SK-N-SH (cell line): ENCODE results near the gene GOLPH3. TPM values are rescaled to one million over a fixed set of nuclear protein-coding genes. Genes with fewer than 3 reads are reported as not detected.
A peak's percentile ranks its signal among the peaks of the same experiment; 100 is the strongest.

Source experiments
- CTCF ChIA-PET: fragments of 300-600, 350-600 bp; formaldehyde crosslinking; extraction: SDS; loops from one replicate; lab custom pipeline; 2021; lab: Yijun Ruan, JAX
- POLR2A ChIA-PET: fragments of 350-600 bp; sonication (Branson Sonifier 250); formaldehyde crosslinking; extraction: SDS; loops from one replicate; lab custom pipeline; 2020; ENCODE audit warnings: antibody characterized with exemption, inconsistent platforms; lab: Yijun Ruan, JAX
- DNase-seq: peaks from one replicate; pipeline ENCODE4 v3.0.0; 2012
- H2AFZ ChIP-seq: fragments of 200-600 bp; sonication (generic); 2 replicates; pipeline ENCODE4 v1.8.1; 2016; ENCODE audit warnings: antibody characterized with exemption, mild to moderate bottlenecking, low read depth
- H3F3A ChIP-seq: fragments of 200-600 bp; sonication (generic); replicated peaks from 2 replicates; pipeline ENCODE3; 2016; ENCODE audit warnings: antibody characterized with exemption, mild to moderate bottlenecking; ENCODE audit not compliant: insufficient read depth
- H3K27ac ChIP-seq, 2 experiments: fragments of 200-500 bp in 1 of 2; fragments of 200-600 bp in 1 of 2; sonication (Bioruptor generic) in 1 of 2; sonication (generic), shearing (Covaris generic) in 1 of 2; 2 replicates each; pipeline versions ENCODE4 v1.5.1 to v1.6.1; 2014 to 2016; ENCODE audit warnings: low read depth in 2 of 2, inconsistent platforms in 1 of 2, low read length in 1 of 2, mild to moderate bottlenecking in 1 of 2, mixed read lengths in 1 of 2
- H3K27me3 ChIP-seq: fragments of 200-600 bp; sonication (generic), shearing (Covaris generic); 2 replicates; pipeline ENCODE4 v1.6.1; 2016; ENCODE audit warnings: mixed run types; ENCODE audit not compliant: insufficient read depth
- H3K36me3 ChIP-seq, 2 experiments: fragments of 200-500 bp in 1 of 2; fragments of 200-600 bp in 1 of 2; sonication (Bioruptor generic) in 1 of 2; sonication (generic) in 1 of 2; replicated peaks in 1 of 2; 2 replicates each; pipeline versions ENCODE3 to v1.5.1; 2014 to 2016; ENCODE audit warnings: low read length in 1 of 2, mild to moderate bottlenecking in 1 of 2; ENCODE audit not compliant: insufficient read depth in 2 of 2, control insufficient read depth in 1 of 2
- H3K4me1 ChIP-seq, 2 experiments: fragments of 200-500 bp in 1 of 2; fragments of 200-600 bp in 1 of 2; sonication (Bioruptor generic) in 1 of 2; sonication (generic), shearing (Covaris generic) in 1 of 2; 2 replicates each; pipeline versions ENCODE4 v1.5.1 to v1.6.1; 2014 to 2016; ENCODE audit warnings: low read depth in 1 of 2, low read length in 1 of 2, mixed run types in 1 of 2; ENCODE audit not compliant: insufficient read depth in 2 of 2, control insufficient read depth in 1 of 2
- H3K4me2 ChIP-seq: fragments of 200-600 bp; sonication (generic), shearing (Covaris generic); 2 replicates; pipeline ENCODE4 v1.6.1; 2017; ENCODE audit warnings: mixed run types
- H3K4me3 ChIP-seq, 2 experiments: fragments of 200-500 bp in 1 of 2; fragments of 200-600 bp in 1 of 2; sonication (Bioruptor generic) in 1 of 2; sonication (generic), shearing (Covaris generic) in 1 of 2; 2 replicates each; pipeline versions ENCODE4 v1.5.1 to v1.8.1; 2014 to 2016; ENCODE audit warnings: low read depth in 2 of 2, inconsistent platforms in 1 of 2, low read length in 1 of 2, mild to moderate bottlenecking in 1 of 2, mixed read lengths in 1 of 2, moderate library complexity in 1 of 2
- H3K79me2 ChIP-seq: fragments of 200-600 bp; sonication (generic); 2 replicates; pipeline ENCODE4 v1.8.1; 2017; ENCODE audit warnings: mild to moderate bottlenecking; ENCODE audit not compliant: insufficient read depth
- H3K9ac ChIP-seq: fragments of 200-600 bp; sonication (generic); 2 replicates; pipeline ENCODE4 v1.6.1; 2017; ENCODE audit warnings: mixed run types
- H3K9me2 ChIP-seq: fragments of 200-600 bp; sonication (generic); 2 replicates; pipeline ENCODE4 v1.6.1; 2017; ENCODE audit warnings: mixed run types
- H3K9me3 ChIP-seq: fragments of 200-600 bp; sonication (generic); 2 replicates; pipeline ENCODE4 v1.6.1; 2017; ENCODE audit warnings: mixed run types, mild to moderate bottlenecking, moderate library complexity
- H4K20me1 ChIP-seq: fragments of 200-600 bp; sonication (generic); 2 replicates; pipeline ENCODE4 v1.6.1; 2017; ENCODE audit warnings: mild to moderate bottlenecking, mixed run types; ENCODE audit not compliant: insufficient read depth
- ELF1 ChIP-seq: IDR thresholded peaks from 2 replicates; pipeline ENCODE4 v1.4.0; 2012
- EP300 ChIP-seq, 2 experiments: IDR thresholded peaks; 2 replicates each; pipeline versions ENCODE4 v1.4.0 to v1.6.1; 2012; ENCODE audit warnings: borderline replicate concordance in 1 of 2, low read depth in 1 of 2, low read length in 1 of 2
- EZH2phosphoT487 ChIP-seq: fragments of 200-600 bp; sonication (generic); IDR thresholded peaks from 2 replicates; pipeline ENCODE4 v1.6.1; 2017; ENCODE audit warnings: low read depth, mixed run types, mild to moderate bottlenecking, antibody characterized with exemption, moderate library complexity, borderline replicate concordance
- FOSL2 ChIP-seq: IDR thresholded peaks from 2 replicates; pipeline ENCODE4 v1.4.0; 2012; ENCODE audit warnings: low read depth, mild to moderate bottlenecking, moderate library complexity, borderline replicate concordance
- FOXJ3 ChIP-seq: sonication (generic); formaldehyde crosslinking; IDR thresholded peaks from 2 replicates; pipeline ENCODE4 v1.5.1; 2020; ENCODE audit warnings: mild to moderate bottlenecking, missing genetic modification reagents
- FOXM1 ChIP-seq: IDR thresholded peaks from 2 replicates; pipeline ENCODE4 v1.4.0; 2012; ENCODE audit warnings: low read depth, mild to moderate bottlenecking
- GATA2 ChIP-seq: sonication (generic); formaldehyde crosslinking; IDR thresholded peaks from 2 replicates; pipeline ENCODE4 v1.5.0; 2020; ENCODE audit warnings: mild to moderate bottlenecking, missing genetic modification reagents
- JUND ChIP-seq: IDR thresholded peaks from 2 replicates; pipeline ENCODE4 v1.4.0; 2012
- MEF2A ChIP-seq: IDR thresholded peaks from 2 replicates; pipeline ENCODE4 v1.4.0; 2012; ENCODE audit warnings: low read depth, borderline replicate concordance
- MXI1 ChIP-seq: IDR thresholded peaks from 2 replicates; pipeline ENCODE4 v1.6.1; 2012; ENCODE audit warnings: mild to moderate bottlenecking, low read depth, low read length, improper control_type of control experiment
- PBX3 ChIP-seq: IDR thresholded peaks from 2 replicates; pipeline ENCODE4; 2012
- REST ChIP-seq: IDR thresholded peaks from 2 replicates; pipeline ENCODE4 v1.6.1; 2012; ENCODE audit warnings: mild to moderate bottlenecking, low read depth, low read length, moderate library complexity
- RFX5 ChIP-seq: IDR thresholded peaks from 2 replicates; pipeline ENCODE4 v1.6.1; 2012; ENCODE audit warnings: mild to moderate bottlenecking, improper control_type of control experiment, low read length
- RXRA ChIP-seq: IDR thresholded peaks from 2 replicates; pipeline ENCODE4 v1.4.0; 2012; ENCODE audit warnings: low read depth, mild to moderate bottlenecking, borderline replicate concordance
- SIN3A ChIP-seq: IDR thresholded peaks from 2 replicates; pipeline ENCODE4 v1.6.1; 2012; ENCODE audit warnings: low read depth, mild to moderate bottlenecking, low read length, moderate library complexity, borderline replicate concordance
- SMC3 ChIP-seq: IDR thresholded peaks from 2 replicates; pipeline ENCODE4 v1.6.1; 2012; ENCODE audit warnings: low read depth, low read length, improper control_type of control experiment
- TCF12 ChIP-seq: IDR thresholded peaks from 2 replicates; pipeline ENCODE4 v1.4.0; 2012
- YY1 ChIP-seq: IDR thresholded peaks from 2 replicates; pipeline ENCODE4 v1.4.0; 2012; ENCODE audit warnings: low read depth, mild to moderate bottlenecking
- WGBS: methylation state at CpG from one replicate; pipeline ENCODE4 v1.1.6; 2017; ENCODE audit warnings: low lambda C conversion rate; 5-methylcytosine and 5-hydroxymethylcytosine counted together
- polyA plus RNA-seq, 3 experiments: library from polyadenylated mRNA; depleted of rRNA; stranded (reverse); fragments of >200 nt; gene quantifications; 2 replicates each; pipeline ENCODE4 v1.2.3, GENCODE V29; 2012
- TF ChIP-seq, protein P1 (sequence below): IDR thresholded peaks from 2 replicates; pipeline ENCODE4 v1.4.0; 2012; ENCODE audit warnings: low read depth, borderline replicate concordance

GOLPH3 gene
- polyA plus RNA-seq, 1 of the 3 experiments (the other 2 are of a cell fraction), result 25.5 TPM

DNA sequence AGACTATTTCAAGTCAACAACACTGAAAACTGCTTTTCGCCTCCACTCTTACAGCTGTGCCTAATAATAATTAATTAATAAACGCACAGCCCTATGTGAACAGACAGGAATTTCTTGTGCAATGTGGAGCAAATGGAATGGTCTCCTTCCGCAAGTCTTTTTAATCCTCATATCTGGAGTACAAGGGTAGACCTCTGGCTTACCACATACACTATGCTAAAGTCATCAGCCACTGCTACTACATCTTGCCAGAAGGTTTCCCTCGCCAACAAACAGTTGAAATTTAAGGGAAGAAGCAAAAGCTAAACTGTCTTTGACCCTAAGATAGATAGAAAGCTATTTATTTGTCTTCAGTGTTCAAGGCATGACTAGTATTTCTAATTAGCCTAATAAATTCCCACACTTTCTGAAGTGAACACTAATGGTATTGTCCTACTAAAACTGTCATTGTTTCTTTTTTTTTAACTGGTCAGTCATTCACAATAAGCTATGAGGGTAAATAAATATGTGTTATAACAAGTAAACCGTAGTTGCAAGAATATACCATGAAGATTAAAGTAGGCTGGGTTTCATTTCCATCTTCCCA is 63.9 kb downstream of the GOLPH3 start:
- peaks cover 44% of the 10 kb centered on the region for H3K79me2 ChIP-seq
- peak overlapping the region in 1 of 2 experiments; percentile 12; a peak in 1 of 4 replicates for H3K27ac ChIP-seq
- ChIA-PET CTCF (interaction anchor here (1.1 to 1.5 kb wide), 2 partner anchors 34 to 301 kb away, joined by 5 to 6 read pairs; no protein-coding TSS in a partner anchor), POLR2A (no interaction called here)
- no peak overlapping the region for H3K4me3 ChIP-seq
- 95% methylated on average over 5 of the region's 5 CpGs for WGBS
- H3F3A ChIP-seq, result peaks cover 5% of the 10 kb centered on the region
- no peak overlapping the region for H2AFZ ChIP-seq
- H3K36me3 ChIP-seq, result peaks cover 58 to 67% of the 10 kb centered on the region in 2 experiments
- H3K9ac ChIP-seq, result no peak overlapping the region
- TF ChIP-seq RFX5 (no peak), FOSL2 (no peak), FOXJ3 (CRISPR knock-in tag) (no peak), EZH2phosphoT487 (no peak)
- TF ChIP-seq, protein P1, sequence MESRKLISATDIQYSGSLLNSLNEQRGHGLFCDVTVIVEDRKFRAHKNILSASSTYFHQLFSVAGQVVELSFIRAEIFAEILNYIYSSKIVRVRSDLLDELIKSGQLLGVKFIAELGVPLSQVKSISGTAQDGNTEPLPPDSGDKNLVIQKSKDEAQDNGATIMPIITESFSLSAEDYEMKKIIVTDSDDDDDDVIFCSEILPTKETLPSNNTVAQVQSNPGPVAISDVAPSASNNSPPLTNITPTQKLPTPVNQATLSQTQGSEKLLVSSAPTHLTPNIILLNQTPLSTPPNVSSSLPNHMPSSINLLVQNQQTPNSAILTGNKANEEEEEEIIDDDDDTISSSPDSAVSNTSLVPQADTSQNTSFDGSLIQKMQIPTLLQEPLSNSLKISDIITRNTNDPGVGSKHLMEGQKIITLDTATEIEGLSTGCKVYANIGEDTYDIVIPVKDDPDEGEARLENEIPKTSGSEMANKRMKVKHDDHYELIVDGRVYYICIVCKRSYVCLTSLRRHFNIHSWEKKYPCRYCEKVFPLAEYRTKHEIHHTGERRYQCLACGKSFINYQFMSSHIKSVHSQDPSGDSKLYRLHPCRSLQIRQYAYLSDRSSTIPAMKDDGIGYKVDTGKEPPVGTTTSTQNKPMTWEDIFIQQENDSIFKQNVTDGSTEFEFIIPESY, result no peak
- H3K27me3 ChIP-seq, result no peaks in the 10 kb centered on the region
- no peak for DNase-seq
- H4K20me1 ChIP-seq, result peaks cover 5% of the 10 kb centered on the region; the same call in 1 of the 2 replicates
- no peak overlapping the region for H3K4me2 ChIP-seq
- H3K9me2 ChIP-seq, result no peaks in the 10 kb centered on the region
- no peaks in the 10 kb centered on the region for H3K9me3 ChIP-seq
- H3K4me1 ChIP-seq, result no peaks in the 10 kb centered on the region

GRCh38 chr5:32109236-32109635 is 64.9 kb downstream of the GOLPH3 start:
- WGBS, result 99% methylated on average over 10 of the region's 10 CpGs
- H3K36me3 ChIP-seq, result peaks cover 59 to 71% of the 10 kb centered on the region in 2 experiments
- H3K79me2 ChIP-seq, result peaks cover 34% of the 10 kb centered on the region
- H3K4me1 ChIP-seq, result no peaks in the 10 kb centered on the region
- no peaks in the 10 kb centered on the region for H3K27me3 ChIP-seq
- no peak overlapping the region for H3K27ac ChIP-seq
- no peak overlapping the region for H3K4me3 ChIP-seq
- H4K20me1 ChIP-seq, result peaks cover 5% of the 10 kb centered on the region; the same call in 1 of the 2 replicates
- H3K9ac ChIP-seq, result no peak overlapping the region
- DNase-seq, result no peak
- TF ChIP-seq RFX5, result no peak
- no peak for TF ChIP-seq YY1
- TF ChIP-seq JUND, result no peak
- no peak for TF ChIP-seq EP300 (IDR thresholded peaks at IDR 0.05; ENCODE audit: borderline replicate concordance in 1 of 2, low read depth in 1 of 2, low read length in 1 of 2)
- TF ChIP-seq SIN3A, result no peak
- no peak for TF ChIP-seq PBX3
- no peak for TF ChIP-seq FOXJ3 (CRISPR knock-in tag)
- no peak for TF ChIP-seq RXRA
- TF ChIP-seq FOXM1, result no peak
- TF ChIP-seq SMC3, result no peak
- TF ChIP-seq REST, result no peak
- TF ChIP-seq TCF12, result no peak
- TF ChIP-seq MXI1, result no peak
- no peak for TF ChIP-seq ELF1
- TF ChIP-seq GATA2, result no peak
- TF ChIP-seq MEF2A, result no peak
- TF ChIP-seq, all 33 proteins: peak for 0
- no peaks in the 10 kb centered on the region for H3K9me2 ChIP-seq
- no peaks in the 10 kb centered on the region for H3K9me3 ChIP-seq
- CTCF ChIA-PET, result interaction anchor here (0.8 to 1.5 kb wide), 5 partner anchors 11 to 300 kb away, joined by 3 to 6 read pairs (median 4); no protein-coding TSS in a partner anchor
- POLR2A ChIA-PET, result no interaction called here
- no peak overlapping the region for H3K4me2 ChIP-seq
- H2AFZ ChIP-seq, result no peak overlapping the region
- peaks cover 5% of the 10 kb centered on the region for H3F3A ChIP-seq
